HepG2 (cell line): Measurements from ENCODE around the gene PFDN5. TPM values are rescaled to one million over a fixed set of nuclear protein-coding genes. Genes with fewer than 3 reads are reported as not detected.

Experiments
- DNMT1 ChIP-seq: sonication (generic); formaldehyde crosslinking; IDR thresholded peaks from 2 replicates; pipeline ENCODE4 v1.5.1; 2020; ENCODE audit warnings: mild to moderate bottlenecking, missing genetic modification reagents
- DNMT3B ChIP-seq: conservative IDR thresholded peaks from 2 replicates; pipeline ENCODE4 v1.6.1; 2016; ENCODE audit warnings: missing biosample characterization, control low read depth
- DPF2 ChIP-seq: sonication (generic); formaldehyde crosslinking; IDR thresholded peaks from 2 replicates; pipeline ENCODE4 v1.4.0; 2020; ENCODE audit warnings: mild to moderate bottlenecking, low read depth, missing genetic modification reagents, borderline replicate concordance
- FOXC1 ChIP-seq: sonication (generic); formaldehyde crosslinking; IDR thresholded peaks from 2 replicates; pipeline ENCODE4 v1.8.0; 2022; ENCODE audit warnings: mild to moderate bottlenecking, missing genetic modification reagents, borderline replicate concordance
- JARID2 ChIP-seq: sonication (generic); formaldehyde crosslinking; IDR thresholded peaks from 2 replicates; pipeline ENCODE4 v1.8.1; 2023; ENCODE audit warnings: missing genetic modification reagents, inconsistent platforms; ENCODE audit not compliant: insufficient replicate concordance
- NPAS2 ChIP-seq: sonication (generic); formaldehyde crosslinking; IDR thresholded peaks from 2 replicates; pipeline ENCODE4 v1.8.0; 2022; ENCODE audit warnings: mild to moderate bottlenecking, missing genetic modification reagents, borderline replicate concordance
- SP5 ChIP-seq: IDR thresholded peaks from 2 replicates; pipeline ENCODE4 v1.6.1; 2016; ENCODE audit warnings: low read depth, borderline replicate concordance
- THAP11 ChIP-seq: IDR thresholded peaks from 2 replicates; pipeline ENCODE4 v1.6.1; 2016; ENCODE audit warnings: missing biosample characterization, missing genetic modification reagents
- ZFP1 ChIP-seq: IDR thresholded peaks from 2 replicates; pipeline ENCODE4 v1.6.1; 2016
- ZNF30 ChIP-seq: sonication (generic); formaldehyde crosslinking; IDR thresholded peaks from 2 replicates; pipeline ENCODE4 v1.5.0; 2020; ENCODE audit warnings: mild to moderate bottlenecking, missing genetic modification reagents
- ZNF329 ChIP-seq: sonication (generic); formaldehyde crosslinking; IDR thresholded peaks from 2 replicates; pipeline ENCODE4 v1.9.0; 2021; ENCODE audit warnings: low read depth, mild to moderate bottlenecking, missing genetic modification reagents
- ZNF547 ChIP-seq: sonication (generic); formaldehyde crosslinking; IDR thresholded peaks from 2 replicates; pipeline ENCODE4 v1.5.1; 2020; ENCODE audit warnings: mild to moderate bottlenecking, missing genetic modification reagents
- ZNF549 ChIP-seq: sonication (generic); formaldehyde crosslinking; IDR thresholded peaks from 2 replicates; pipeline ENCODE4 v1.5.0; 2020; ENCODE audit warnings: missing genetic modification reagents
- ZNF619 ChIP-seq: sonication (generic); formaldehyde crosslinking; IDR thresholded peaks from 2 replicates; pipeline ENCODE4 v1.4.0; 2020; ENCODE audit warnings: mild to moderate bottlenecking, missing genetic modification reagents
- polyA plus RNA-seq, 8 experiments: library from polyadenylated mRNA; depleted of rRNA in 3 of 8; stranded (reverse) in 7 of 8; unstranded in 1 of 8; fragments of >200 nt; fragmentation: Illumina TruSeq in 4 of 8; extraction: Trizol in 4 of 8; gene quantifications; 2 replicates each; pipeline versions ENCODE4 v1.2.1 to v1.2.3, GENCODE V29; 2011 to 2016; ENCODE audit warnings: low read depth in 4 of 8, missing spikeins in 1 of 8, mixed read lengths in 1 of 8; ENCODE audit not compliant: insufficient read depth in 1 of 8
- total RNA-seq, 5 experiments: library from RNA; depleted of rRNA; stranded (reverse); fragments of >200 nt; fragmentation: Illumina TruSeq; extraction: Trizol; gene quantifications; 2 replicates each; pipeline ENCODE4 v1.2.3, GENCODE V29; 2016; ENCODE audit warnings: low read depth in 1 of 5
- TF ChIP-seq, protein P1 (sequence below): sonication (generic); formaldehyde crosslinking; IDR thresholded peaks from 2 replicates; pipeline ENCODE4 v1.8.0; 2022; ENCODE audit warnings: mild to moderate bottlenecking, missing genetic modification reagents, moderate library complexity
- TF ChIP-seq, protein P2 (sequence below): sonication (generic); formaldehyde crosslinking; IDR thresholded peaks from 2 replicates; pipeline ENCODE4 v1.4.0; 2020; ENCODE audit warnings: missing genetic modification reagents, mild to moderate bottlenecking, borderline replicate concordance
- TF ChIP-seq, protein P3 (sequence below), 2 experiments: sonication (generic) in 1 of 2; formaldehyde crosslinking in 1 of 2; IDR thresholded peaks; 2 replicates each; pipeline versions ENCODE4 v1.6.1 to v1.9.0; 2014 to 2022; ENCODE audit warnings: antibody characterized with exemption in 1 of 2, borderline replicate concordance in 1 of 2, inconsistent platforms in 1 of 2, low read depth in 1 of 2, missing genetic modification reagents in 1 of 2
- TF ChIP-seq, protein P4 (sequence below): sonication (generic); formaldehyde crosslinking; IDR thresholded peaks from 2 replicates; pipeline ENCODE4 v1.4.0; 2020; ENCODE audit warnings: missing genetic modification reagents, mild to moderate bottlenecking, borderline replicate concordance

Gene PFDN5
- total and polyA plus RNA-seq, 2 of the 13 experiments (the other 11 are each of a cell fraction or from before 2014, with no cell fraction given) = 449 to 462 TPM

DNA sequence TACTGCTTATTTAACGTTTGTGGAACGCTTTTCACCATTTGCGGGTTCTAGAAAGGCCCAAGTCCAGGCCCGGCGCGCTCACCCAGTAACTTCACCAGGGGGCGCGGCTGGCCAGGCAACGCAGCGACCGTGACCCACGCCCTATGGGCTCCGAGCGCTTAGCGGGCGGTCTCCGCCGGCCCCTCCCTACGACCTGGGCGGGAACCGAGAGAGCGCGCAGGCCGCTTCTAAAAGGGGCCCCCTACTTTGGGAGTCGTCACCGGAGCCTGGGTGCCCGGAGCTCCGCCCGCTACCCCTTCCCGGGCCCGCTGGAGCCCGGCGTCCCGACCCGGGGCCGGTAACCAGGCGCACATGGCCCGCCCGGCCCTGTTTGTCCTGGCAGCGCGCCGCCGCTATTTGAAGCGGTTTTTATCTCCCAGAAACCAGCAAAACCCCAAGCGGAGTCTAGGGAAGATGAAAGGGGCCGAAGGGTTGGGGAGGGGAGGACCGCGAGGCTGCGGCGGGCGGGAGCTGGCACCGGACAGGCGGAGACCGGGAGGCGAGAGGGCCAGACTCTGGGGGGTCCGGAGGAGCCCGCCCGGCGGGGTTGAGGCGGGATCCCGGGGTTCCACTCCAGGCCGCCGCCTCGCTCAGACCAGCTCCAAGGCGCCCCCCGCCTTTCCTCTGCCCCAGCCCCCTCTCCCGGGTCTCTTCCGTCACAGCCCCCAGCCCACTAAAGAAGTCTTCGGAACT is 29.6 kb downstream of the PFDN5 start (continued):
- TF ChIP-seq ZNF619 (peak; percentile 88), NPAS2 (CRISPR knock-in tag) (no peak), ZNF329 (no peak), DNMT3B (CRISPR knock-in tag) (0 out of 2 replicates have a peak, but pooled peaks have one; percentile 17), FOXC1 (CRISPR knock-in tag) (no peak), THAP11 (peak; percentile 64), SP5 (CRISPR knock-in tag) (peak; percentile 48), ZNF547 (CRISPR knock-in tag) (peak; percentile 80), DNMT1 (CRISPR knock-in tag) (peak; percentile 63; the same call in 1 of the 2 replicates), ZNF549 (no peak), ZFP1 (CRISPR knock-in tag) (no peak), ZNF30 (CRISPR knock-in tag) (no peak), JARID2 (CRISPR knock-in tag) (no peak), DPF2 (no peak)
- TF ChIP-seq, protein P1, sequence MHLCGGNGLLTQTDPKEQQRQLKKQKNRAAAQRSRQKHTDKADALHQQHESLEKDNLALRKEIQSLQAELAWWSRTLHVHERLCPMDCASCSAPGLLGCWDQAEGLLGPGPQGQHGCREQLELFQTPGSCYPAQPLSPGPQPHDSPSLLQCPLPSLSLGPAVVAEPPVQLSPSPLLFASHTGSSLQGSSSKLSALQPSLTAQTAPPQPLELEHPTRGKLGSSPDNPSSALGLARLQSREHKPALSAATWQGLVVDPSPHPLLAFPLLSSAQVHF = no peak
- TF ChIP-seq, protein P2, sequence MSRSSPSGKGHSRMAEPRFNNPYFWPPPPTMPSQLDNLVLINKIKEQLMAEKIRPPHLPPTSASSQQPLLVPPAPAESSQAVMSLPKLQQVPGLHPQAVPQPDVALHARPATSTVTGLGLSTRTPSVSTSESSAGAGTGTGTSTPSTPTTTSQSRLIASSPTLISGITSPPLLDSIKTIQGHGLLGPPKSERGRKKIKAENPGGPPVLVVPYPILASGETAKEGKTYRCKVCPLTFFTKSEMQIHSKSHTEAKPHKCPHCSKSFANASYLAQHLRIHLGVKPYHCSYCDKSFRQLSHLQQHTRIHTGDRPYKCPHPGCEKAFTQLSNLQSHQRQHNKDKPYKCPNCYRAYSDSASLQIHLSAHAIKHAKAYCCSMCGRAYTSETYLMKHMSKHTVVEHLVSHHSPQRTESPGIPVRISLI = no peak
- TF ChIP-seq, protein P3, sequence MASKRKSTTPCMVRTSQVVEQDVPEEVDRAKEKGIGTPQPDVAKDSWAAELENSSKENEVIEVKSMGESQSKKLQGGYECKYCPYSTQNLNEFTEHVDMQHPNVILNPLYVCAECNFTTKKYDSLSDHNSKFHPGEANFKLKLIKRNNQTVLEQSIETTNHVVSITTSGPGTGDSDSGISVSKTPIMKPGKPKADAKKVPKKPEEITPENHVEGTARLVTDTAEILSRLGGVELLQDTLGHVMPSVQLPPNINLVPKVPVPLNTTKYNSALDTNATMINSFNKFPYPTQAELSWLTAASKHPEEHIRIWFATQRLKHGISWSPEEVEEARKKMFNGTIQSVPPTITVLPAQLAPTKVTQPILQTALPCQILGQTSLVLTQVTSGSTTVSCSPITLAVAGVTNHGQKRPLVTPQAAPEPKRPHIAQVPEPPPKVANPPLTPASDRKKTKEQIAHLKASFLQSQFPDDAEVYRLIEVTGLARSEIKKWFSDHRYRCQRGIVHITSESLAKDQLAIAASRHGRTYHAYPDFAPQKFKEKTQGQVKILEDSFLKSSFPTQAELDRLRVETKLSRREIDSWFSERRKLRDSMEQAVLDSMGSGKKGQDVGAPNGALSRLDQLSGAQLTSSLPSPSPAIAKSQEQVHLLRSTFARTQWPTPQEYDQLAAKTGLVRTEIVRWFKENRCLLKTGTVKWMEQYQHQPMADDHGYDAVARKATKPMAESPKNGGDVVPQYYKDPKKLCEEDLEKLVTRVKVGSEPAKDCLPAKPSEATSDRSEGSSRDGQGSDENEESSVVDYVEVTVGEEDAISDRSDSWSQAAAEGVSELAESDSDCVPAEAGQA (IDR thresholded peaks at IDR 0.05; ENCODE audit: low read depth) = no peak
- TF ChIP-seq, protein P3 (CRISPR knock-in tag; IDR thresholded peaks at IDR 0.05; ENCODE audit: borderline replicate concordance) = no peak
- TF ChIP-seq, protein P4, sequence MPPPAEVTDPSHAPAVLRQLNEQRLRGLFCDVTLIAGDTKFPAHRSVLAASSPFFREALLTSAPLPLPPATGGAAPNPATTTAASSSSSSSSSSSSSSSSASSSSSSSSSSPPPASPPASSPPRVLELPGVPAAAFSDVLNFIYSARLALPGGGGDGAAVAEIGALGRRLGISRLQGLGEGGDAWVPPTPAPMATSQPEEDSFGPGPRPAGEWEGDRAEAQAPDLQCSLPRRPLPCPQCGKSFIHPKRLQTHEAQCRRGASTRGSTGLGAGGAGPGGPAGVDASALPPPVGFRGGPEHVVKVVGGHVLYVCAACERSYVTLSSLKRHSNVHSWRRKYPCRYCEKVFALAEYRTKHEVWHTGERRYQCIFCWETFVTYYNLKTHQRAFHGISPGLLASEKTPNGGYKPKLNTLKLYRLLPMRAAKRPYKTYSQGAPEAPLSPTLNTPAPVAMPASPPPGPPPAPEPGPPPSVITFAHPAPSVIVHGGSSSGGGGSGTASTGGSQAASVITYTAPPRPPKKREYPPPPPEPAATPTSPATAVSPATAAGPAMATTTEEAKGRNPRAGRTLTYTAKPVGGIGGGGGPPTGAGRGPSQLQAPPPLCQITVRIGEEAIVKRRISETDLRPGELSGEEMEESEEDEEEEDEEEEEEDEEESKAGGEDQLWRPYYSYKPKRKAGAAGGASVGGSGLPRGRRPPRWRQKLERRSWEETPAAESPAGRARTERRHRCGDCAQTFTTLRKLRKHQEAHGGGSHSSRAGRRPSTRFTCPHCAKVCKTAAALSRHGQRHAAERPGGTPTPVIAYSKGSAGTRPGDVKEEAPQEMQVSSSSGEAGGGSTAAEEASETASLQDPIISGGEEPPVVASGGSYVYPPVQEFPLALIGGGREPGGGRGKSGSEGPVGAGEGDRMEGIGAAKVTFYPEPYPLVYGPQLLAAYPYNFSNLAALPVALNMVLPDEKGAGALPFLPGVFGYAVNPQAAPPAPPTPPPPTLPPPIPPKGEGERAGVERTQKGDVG = peak; percentile 40; the same call in 1 of the 2 replicates
